ENCODE results near the gene RBM26.

GRCh38 chr13:79405831-79406596 lies at the start of gene RBM26:
- TF ChIP-seq POLR2A (IDR thresholded peaks at IDR 0.05): peak in 1 of 2 donors; percentile 44
- TF ChIP-seq CTCF (IDR thresholded peaks at IDR 0.05): peak in 4 of 6 experiments; percentile 6 to 40 (median 26)

All from Peyer's patch (tissue), 4 donors.